Neural crest cell (in vitro differentiated cells): Measurements from ENCODE around the gene ATP2B3. TPM values are rescaled to one million over a fixed set of nuclear protein-coding genes. Genes with fewer than 3 reads are reported as not detected.
A peak's percentile ranks its signal among the peaks of the same experiment; 100 is the strongest.

Experiments
- DNase-seq: peaks from one replicate; pipeline ENCODE4 v3.0.0; 2021; ENCODE audit warnings: low read depth, mixed read lengths, low spot score
- H3K27ac Mint-ChIP-seq: one replicate; pipeline ENCODE4 v1.8.0; 2021; ENCODE audit warnings: mild to moderate bottlenecking, mixed read lengths; ENCODE audit not compliant: unreplicated experiment
- H3K27me3 Mint-ChIP-seq: 2 replicates; pipeline ENCODE4 v1.8.0; 2021; ENCODE audit warnings: low read depth, mild to moderate bottlenecking, mixed read lengths
- H3K36me3 Mint-ChIP-seq: 2 replicates; pipeline ENCODE4 v1.8.0; 2021; ENCODE audit warnings: low read depth, mild to moderate bottlenecking, mixed read lengths
- H3K4me1 Mint-ChIP-seq: 2 replicates; pipeline ENCODE4 v1.8.0; 2021; ENCODE audit warnings: mixed read lengths
- H3K4me3 Mint-ChIP-seq: one replicate; pipeline ENCODE4 v1.8.0; 2021; ENCODE audit warnings: mild to moderate bottlenecking, mixed read lengths
- H3K9me3 Mint-ChIP-seq: 2 replicates; pipeline ENCODE4 v1.8.0; 2021; ENCODE audit warnings: mixed read lengths
- total RNA-seq: library from RNA; stranded (reverse); gene quantifications from 2 replicates; pipeline ENCODE4 v1.2.1, GENCODE V29; 2021
- TF ChIP-seq, protein P1 (sequence below): fragments of 200-600 bp; sonication (generic); conservative IDR thresholded peaks from 2 replicates; pipeline ENCODE4 v1.5.0; 2021; ENCODE audit warnings: antibody characterized with exemption, mild to moderate bottlenecking

The ATP2B3 gene
- total RNA-seq, 1 donor from 2014 or later: 0.05 TPM

DNA sequence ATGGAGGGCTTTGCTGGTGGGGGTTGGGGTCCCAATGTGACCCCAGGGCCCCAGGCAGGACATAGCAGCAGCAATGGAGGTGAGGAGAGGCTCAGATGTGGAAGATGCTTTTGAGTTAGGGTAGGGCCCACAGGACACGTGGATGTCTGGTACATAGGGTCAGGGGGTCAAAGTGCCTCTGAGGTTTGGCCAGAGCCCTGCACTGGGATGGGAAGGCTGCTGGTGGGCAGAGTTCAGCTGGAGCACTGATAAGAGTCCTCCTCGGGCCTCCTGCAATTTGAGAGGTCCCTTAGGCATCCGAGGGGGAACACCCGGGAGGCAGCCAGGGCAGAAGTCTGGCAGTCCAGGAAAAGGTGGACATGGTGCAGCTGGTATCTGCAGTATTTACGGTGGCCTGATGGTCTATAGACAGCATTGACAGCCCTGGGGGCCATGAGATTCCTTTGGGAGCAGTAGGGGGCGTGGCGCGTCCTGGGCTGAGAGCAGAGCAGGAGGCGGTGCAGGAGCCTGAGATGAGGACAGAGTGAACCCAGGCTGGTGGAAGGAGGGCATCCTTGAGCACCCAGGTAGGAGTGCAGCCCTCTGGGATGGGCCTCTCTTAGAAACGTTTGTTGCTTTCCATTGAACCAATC is 58.9 kb downstream of the ATP2B3 start:
- Mint-ChIP-seq H3K4me1 (peaks cover 11% of the 10 kb centered on the region), H3K27me3 (no peaks in the 10 kb centered on the region), H3K9me3 (peaks cover 3% of the 10 kb centered on the region), H3K27ac (no peak overlapping the region), H3K36me3 (no peaks in the 10 kb centered on the region), H3K4me3 (no peak overlapping the region)
- DNase-seq: no peak
- TF ChIP-seq, protein P1, sequence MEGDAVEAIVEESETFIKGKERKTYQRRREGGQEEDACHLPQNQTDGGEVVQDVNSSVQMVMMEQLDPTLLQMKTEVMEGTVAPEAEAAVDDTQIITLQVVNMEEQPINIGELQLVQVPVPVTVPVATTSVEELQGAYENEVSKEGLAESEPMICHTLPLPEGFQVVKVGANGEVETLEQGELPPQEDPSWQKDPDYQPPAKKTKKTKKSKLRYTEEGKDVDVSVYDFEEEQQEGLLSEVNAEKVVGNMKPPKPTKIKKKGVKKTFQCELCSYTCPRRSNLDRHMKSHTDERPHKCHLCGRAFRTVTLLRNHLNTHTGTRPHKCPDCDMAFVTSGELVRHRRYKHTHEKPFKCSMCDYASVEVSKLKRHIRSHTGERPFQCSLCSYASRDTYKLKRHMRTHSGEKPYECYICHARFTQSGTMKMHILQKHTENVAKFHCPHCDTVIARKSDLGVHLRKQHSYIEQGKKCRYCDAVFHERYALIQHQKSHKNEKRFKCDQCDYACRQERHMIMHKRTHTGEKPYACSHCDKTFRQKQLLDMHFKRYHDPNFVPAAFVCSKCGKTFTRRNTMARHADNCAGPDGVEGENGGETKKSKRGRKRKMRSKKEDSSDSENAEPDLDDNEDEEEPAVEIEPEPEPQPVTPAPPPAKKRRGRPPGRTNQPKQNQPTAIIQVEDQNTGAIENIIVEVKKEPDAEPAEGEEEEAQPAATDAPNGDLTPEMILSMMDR: no peak

DNA sequence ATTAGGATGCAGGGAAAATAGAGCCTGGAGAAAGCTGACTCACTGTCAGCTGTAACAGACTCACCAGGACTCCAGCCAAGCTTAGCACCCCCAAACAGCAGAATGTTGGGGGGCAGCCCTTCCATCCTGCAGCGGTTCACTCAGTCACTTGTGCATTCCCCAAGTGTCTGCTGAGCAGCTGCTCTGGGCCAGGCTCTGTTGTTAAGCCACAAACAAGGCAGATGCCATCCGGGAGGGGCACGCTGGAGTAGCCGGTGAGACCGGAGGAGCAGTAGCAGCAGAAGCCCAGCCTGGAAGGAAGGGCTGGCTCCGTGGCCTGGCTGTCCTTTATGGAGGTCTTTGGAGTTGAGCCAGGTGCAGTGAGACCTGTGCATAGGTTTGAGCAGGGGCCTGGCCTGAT is 59.5 kb downstream of the ATP2B3 start:
- Mint-ChIP-seq H3K4me3 (no peak overlapping the region), H3K36me3 (no peaks in the 10 kb centered on the region), H3K9me3 (peaks cover 3% of the 10 kb centered on the region), H3K27me3 (no peaks in the 10 kb centered on the region), H3K27ac (no peak overlapping the region), H3K4me1 (peaks cover 11% of the 10 kb centered on the region)
- DNase-seq: no peak
- TF ChIP-seq, protein P1: no peak

DNA sequence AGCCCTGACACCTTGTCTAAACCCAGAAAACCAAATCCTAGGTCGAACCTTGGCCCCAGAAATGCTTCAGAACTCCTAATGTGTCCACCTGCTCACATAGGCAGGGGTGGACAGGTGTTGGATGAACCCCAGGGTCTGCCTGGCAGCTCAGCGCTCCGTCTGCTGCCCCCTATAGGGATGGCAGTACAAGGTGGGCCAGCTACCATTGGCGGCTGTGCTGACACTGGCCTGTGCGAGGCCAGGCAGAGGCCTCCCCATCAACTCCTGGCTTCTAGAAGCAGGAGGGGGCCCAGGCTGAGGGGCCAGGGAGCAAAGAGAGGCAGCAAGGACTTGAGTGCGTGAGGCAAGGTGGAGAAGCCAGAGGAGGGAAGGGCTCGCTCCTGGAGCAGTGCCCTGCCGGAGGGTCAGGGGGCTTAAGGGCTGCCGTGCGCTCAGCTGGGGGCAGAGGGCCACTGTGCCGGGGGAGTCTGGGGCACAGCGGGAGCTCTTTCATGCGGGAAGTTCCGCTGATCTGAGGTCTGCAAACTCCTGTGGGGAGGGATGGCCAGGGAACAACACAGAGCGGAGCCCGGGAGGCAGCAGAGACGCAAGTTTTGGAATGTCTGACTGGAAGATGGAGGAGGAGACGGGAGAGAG is 60.9 kb downstream of the ATP2B3 start:
- no peaks in the 10 kb centered on the region for H3K36me3 Mint-ChIP-seq
- no peak for DNase-seq
- H3K27ac Mint-ChIP-seq: peak overlapping the region; percentile 3

DNA sequence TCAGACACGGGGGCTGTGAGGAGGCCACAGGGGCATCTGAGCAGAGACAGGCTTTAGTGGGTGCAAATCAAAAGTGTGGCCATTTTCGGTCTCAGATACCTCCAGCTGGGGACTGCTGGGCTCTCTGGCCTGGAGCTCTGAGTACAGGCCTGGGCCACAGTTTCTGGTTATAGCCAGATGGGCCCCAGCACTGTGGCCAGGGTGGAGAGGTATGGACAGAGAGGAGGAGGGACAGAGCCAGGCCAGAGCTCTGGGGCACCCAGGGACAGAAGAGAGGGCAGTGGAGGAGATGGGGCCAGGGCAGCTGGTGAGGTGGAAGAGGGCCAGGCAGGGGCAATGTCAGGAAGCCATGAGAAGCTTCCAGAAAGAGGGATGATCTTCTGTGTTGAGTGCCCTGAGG is 61.4 kb downstream of the ATP2B3 start:
- H3K27me3 Mint-ChIP-seq: no peaks in the 10 kb centered on the region
- TF ChIP-seq, protein P1: no peak
- H3K4me1 Mint-ChIP-seq: peaks cover 30% of the 10 kb centered on the region
- H3K27ac Mint-ChIP-seq: peak overlapping the region; percentile 3
- no peaks in the 10 kb centered on the region for H3K36me3 Mint-ChIP-seq
- no peak for DNase-seq
- H3K9me3 Mint-ChIP-seq: peaks cover 3% of the 10 kb centered on the region
- H3K4me3 Mint-ChIP-seq: no peak overlapping the region

More for the DNA sequence above, 60.9 kb downstream of the ATP2B3 start:
- H3K27me3 Mint-ChIP-seq: no peaks in the 10 kb centered on the region
- peaks cover 24% of the 10 kb centered on the region for H3K4me1 Mint-ChIP-seq
- peaks cover 3% of the 10 kb centered on the region for H3K9me3 Mint-ChIP-seq
- H3K4me3 Mint-ChIP-seq: no peak overlapping the region
- TF ChIP-seq, protein P1: no peak

DNA sequence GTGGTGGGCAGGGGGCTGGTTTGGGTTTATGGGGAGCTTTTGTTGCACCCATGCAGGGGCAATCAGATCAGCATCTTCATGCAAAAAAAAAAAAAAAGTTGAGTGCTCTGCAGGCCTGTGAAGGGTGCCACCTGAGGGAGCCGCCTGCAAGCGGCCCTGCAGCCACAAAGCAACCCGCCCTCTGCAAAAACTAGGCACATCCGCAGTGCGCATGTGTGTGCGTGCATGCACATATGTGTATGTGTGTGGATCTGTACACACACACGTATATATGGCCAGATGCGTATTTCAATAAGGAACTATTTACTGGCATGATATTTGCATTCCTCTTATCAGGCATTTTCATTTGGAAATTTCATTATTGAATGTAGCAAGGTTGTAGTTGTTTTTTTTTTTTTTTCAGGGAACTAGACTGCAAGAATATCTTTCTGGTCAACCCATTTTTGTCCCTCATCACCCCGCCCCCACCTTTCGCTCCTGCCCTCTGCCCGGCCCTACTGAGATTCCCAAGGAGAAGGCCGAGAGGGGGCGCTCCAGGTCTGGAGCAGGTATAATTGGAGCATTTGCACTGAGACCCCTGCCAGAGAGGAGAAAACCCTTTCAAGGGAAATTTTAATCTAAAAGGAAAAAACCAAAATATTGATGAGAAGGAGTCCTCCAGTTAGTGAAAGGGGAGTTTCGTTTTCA is 63.4 kb downstream of the ATP2B3 start:
- no peak for DNase-seq
- Mint-ChIP-seq H3K9me3 (peaks cover 6% of the 10 kb centered on the region), H3K27me3 (no peaks in the 10 kb centered on the region), H3K36me3 (no peaks in the 10 kb centered on the region), H3K4me3 (no peak overlapping the region), H3K4me1 (peaks cover 31% of the 10 kb centered on the region), H3K27ac (no peak overlapping the region)
- TF ChIP-seq, protein P1: no peak
